ENCODE results near the gene MDK.

Gene MDK

DNA sequence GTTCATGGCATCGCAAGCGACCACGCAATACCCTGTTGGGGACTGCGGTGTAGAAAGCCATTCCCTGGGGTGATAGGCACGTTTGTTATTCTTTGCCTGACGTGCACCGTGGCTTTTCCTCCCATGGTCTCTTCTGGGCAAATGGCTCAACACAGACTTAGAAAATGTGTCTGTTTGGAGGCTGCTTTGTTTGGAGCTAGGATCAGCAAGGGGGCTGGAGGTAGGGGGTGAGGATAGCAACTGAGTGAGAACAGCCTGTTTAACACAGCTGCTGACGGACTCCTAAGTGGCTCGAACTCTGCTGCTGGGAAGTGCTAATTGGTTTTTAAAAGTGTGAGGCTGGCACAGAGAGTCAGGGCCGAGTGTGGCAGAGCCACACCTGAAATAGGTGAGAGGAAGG is 26.2 kb downstream of the MDK start:
- DNase-seq, result no peak

DNA sequence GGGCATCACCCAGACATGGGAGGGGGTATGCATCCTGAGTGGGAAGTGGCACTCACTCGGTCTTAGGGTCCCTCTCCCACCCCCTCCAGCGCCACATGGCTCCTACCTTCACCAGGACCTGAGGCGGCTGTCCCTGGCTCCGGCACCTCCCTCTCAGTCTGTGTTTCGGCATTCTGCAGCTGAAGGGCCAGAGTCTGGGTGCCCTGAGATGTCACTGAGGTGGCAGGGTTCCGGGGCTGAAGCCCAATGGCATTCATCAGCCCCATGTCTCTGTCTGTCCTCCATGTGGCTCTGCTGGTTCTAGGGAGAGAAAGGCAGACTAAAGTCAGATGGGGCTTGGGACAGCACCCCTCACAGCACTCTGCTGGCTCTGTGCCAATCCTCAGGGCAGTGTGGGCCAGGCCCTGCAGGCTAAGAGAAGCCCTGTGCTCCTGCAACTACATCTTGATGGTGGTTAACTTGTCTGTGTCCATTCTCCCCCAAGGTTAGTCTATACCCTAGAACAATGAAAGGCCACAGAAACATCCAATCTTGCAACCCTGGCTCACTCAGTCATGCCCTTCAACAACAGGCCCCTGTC is 27.0 kb downstream of the MDK start:
- DNase-seq, result no peak

DNA sequence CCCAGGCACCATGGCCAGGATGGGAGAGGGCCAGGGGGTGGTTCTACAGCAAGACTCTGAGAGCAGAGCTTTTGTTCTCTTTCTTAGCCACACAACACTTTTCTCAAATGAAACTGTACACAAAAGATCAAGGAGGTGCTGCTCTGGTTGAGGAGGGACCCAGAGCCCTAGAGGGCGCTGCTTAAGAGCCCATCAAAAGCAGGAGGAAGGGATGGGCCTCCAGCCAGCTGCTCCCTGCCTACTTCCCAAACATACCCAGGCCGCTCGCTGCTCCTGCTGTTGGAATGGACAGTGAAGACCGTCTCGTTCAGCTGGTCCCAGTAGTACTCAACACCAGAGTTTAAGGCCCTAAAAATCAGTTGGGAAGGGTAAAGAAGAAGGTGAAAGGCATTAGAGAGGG is 28.6 kb downstream of the MDK start:
- DNase-seq, result no peak

DNA sequence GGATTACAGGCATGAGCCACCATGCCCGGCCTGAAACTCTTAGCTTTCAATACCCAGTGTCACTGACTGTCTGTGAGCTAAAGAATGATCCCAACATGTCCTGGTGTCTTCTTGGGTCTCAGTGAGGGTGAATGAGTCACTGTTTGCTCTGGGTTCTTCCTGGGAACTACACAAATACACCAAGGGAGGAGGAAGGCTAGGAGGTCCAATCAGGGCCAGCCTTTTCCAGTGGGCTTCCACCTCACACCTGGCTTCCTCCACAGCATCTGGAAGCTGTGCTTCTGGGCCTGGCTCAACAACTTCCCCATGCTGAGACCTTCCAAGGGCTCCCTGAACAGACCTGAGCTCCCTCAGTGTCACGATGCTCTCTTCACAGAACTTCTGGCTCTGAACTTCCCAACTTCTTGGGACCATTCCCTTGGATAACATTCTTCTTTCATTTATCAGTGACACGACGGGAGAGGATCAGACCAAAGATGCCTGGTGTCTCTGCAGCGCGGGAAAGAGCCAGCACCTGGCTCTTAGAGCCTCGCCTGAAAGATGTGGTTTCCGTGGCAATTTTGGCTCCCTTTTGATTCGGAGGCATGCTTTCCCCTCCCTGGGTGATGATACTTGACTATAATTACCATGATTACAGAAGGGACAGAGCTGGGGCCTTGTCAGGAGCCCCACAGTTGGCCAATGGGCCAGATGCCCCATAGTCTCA is 32.4 kb downstream of the MDK start:
- DNase-seq, result no peak

DNA sequence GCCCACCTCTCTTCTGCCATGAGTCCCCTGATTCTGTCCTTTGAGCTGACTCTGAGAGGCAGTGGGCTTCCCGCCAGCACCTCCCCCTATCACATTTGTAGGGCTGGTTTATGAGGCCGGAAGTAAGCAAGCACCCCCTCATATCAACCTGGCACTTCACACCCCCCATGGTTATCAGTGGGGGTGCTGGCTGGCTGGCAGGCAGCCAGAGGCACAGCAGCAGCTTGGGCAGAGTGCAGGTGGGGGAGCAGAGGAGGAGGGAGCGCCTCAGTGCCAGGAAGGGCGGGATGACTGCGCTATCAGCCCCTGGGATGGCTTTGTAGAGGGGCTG is 33.0 kb downstream of the MDK start:
- DNase-seq, result no peak

DNA sequence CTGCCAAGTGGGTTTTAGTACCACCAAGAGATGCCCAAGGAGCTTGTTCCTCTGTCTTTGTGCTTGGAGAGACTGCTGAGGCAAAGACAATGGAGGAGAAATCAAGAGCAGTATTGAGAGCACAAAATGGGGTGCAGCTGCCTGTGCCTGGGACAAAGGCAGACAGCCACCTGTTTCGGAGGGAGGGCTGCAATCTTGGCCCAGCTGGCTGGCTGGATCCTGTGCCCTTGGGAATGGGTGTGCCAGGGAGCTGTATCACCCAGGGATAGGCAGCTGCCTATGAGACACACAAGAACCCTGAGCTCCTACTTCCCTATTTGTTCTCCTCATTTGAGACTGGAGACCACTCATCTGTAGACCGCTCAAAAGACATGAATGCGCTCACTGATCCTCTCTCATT is 33.4 kb downstream of the MDK start:
- no peak for DNase-seq

DNA sequence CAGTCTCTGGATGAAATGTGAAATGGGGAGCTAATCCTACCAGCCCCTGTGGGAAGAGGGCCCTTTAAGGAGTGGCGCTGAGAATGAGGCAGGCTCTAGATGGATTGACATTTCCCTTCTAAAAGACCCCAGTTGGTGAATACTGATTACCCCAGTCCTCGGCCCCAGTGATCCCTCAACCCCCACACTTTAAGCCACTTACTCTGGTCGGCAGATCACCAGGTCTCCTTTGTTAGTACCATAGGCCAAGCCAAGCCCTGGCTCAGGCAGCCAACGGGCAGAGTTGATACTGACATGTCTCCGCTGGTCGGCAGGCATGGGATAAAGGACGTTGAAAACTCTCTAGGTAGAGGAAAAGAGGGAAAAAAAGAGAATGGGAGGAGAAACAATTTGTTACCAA is 36.2 kb downstream of the MDK start:
- no peak for DNase-seq

DNA sequence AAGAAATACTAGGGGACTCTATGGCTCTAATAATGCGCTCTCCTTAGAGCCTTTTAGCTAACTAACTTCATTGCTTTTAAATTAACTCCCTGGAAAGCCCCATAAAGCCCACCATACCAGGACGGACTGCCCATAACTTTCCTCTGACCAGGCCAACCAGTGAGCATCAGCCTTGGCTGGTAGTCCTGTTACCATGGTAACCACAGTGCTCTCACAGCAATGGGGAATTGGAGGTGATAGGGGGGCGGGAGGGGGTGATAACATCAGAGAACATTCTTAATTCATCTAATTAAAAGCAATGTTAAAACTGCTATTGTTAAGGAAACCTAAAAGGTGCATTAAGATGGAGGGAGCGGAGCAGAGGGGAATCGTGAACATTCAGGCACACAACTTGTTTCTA is 37.3 kb downstream of the MDK start:
- no peak for DNase-seq

DNA sequence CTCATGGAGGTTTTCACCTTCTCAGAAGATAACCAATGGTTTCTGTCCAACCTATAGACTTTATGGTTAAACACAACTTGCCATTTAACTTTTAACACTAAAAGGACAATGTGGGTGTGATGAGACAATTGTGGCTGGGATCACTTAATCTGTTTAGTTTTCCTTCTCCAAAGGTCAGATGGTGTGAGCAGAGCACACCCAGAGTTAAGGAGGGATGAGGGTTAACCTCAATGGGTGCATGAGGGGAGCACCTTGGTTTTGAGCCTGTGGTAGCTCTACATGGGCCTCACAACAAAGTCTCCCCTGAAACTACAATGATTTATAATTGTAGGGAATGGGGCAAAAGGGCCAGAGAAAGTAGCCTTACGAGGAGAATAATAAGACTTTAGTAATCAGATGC is 39.0 kb downstream of the MDK start:
- no peak for DNase-seq

DNA sequence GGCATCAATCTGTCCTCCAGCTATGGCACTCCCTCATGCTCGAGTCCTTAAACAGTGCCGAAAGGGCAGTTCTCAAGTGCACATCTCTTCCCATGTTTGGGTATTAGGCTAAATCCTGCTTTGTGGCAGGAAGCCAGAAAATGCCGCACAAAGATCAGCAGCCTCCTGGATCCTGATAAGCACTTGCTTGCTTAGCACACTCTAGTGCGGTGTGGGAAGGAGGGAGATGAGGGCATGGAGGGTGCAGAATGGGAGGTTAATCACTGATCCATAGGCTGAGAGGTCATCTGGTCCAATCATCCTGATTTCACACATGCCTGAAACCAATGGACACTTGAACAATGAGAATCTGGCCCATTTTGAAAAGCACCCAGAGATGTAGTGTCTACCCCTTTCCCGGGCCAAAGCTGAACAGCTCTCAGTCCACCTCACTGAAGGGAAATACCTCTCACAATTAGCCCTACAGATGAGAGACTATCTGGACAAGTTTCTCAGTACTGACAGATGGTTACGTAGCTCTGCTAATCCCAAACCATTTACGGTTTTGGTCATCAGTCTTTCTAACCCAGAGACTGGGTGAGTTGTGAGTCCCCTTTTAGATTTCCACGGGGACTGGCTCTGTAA is 39.9 kb downstream of the MDK start:
- DNase-seq, result no peak

DNA sequence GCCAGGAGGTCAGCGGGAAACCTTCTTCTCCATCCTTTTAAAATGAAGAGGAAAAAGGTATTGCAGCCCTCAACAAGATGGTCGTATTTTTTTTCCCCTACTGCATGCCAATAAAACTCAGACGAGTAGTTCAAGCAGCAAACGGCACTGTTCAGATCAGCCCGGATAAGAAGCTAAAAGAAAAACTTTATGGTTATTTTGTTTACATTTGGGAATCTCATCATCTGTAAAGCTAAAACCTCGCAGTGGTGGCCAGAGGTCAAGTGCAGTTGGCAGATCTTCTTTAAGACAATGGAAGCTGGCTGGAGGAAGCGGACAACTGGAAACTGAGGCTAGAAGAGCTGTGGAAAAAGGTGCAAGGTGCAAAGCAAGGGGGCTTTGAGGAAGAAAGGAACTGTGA is 41.1 kb downstream of the MDK start:
- DNase-seq, result no peak

DNA sequence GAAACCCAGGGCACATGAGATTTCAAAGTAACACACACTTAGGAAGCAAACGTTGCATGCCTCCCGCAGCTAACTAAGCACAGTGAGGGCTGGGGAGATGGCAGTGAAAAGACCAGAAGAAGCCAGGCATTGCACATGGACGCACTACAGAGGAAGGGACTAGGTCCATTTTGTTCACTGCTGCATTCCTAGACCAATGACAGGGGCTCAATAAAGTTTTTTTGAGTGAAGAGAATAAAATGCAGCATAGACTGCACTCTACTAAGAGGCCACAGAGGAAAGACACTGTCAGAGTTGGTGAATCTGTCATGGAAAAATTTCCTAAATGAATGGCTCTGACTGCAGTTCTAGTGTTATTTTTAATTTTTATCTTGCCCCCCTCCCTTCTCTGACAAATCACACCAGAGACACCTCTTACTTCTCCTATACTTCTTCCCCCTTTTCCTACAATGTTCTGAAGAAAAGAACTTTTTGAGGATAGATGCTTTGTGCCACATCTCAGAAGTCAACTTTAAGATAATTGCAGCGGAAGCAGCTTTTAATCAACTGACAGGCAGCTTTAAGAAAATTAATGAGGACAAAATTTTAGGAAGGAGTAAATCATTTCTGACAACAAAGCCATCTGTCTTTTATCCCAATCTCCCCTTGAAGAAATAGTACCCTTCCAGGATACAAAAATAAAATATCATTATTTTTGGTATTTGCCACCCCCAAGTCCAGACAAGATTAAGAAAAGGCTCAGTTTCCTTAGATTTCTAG is 44.9 kb downstream of the MDK start:
- DNase-seq, result no peak

DNA sequence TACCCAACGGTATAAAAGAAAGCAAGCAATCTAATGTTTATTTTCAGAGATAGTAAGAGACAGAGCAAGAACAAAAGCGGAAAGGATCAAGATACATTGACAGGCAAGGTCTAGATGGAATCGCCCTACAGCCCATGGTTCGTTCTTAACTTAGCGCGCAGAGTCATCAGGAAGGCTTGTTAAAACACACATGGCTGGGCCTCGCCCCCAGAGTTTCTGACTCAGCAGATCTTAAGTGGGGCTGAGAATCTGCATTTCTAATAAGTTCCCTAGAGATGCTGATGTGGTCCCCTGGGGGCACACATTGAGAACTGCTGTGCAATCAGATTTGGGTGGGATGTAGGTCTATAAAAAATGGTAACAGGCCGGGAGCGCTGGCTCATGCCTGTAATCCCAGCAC is 45.9 kb downstream of the MDK start:
- DNase-seq, result no peak

DNA sequence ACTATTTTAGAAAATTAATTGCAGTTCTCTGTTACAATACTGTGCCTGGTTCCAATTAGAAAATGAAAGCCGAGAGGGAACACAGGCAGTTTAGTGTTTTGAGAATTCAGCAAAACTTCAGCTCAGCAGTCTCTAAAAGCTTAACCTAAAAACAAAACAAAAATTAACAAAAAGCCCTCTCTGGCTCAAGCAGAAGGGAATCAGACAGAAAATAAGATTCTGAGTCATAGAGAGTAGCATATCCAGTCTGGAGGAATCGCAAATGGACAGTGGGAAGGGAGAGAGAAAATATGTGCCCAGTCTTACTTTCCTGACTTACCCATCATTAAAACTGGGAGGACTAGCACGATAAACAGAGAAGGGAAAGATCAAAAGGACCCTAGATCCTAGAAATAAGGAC is 48.2 kb downstream of the MDK start:
- DNase-seq, result no peak

DNA sequence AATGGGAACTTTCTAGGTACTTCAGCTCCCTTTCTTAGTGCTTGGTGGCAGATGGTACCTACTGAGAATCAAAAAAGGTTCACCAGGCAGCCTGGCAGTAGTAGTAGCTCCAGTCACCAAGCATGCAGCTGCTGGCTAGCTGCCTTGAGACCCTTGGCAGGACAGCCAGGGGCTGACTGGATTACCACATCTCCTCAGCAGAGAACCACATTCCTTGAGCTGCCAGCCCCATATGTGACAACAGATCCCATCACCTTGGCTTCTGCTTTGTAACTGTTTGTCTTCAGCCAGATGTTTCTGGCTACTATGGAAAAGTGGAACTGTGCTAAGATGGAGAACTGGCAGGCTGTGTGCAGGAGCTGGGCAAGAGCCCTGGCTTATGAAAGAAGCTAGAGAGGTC is 49.7 kb downstream of the MDK start:
- no peak for DNase-seq
